UCSD-AML1 (cell line): Measurements from ENCODE around the gene ADAMTS7.
"Not testable (repeated sequence)": the region's sequence is repeated elsewhere in the genome, so short reads cannot be mapped to it uniquely, and the experiment has no call there.

Experiments
- DNase-seq: peaks from one replicate; lab custom pipeline; 2025; ENCODE audit not compliant: unreplicated experiment; lab: John Stamatoyannopoulos, UW

The ADAMTS7 gene

DNA sequence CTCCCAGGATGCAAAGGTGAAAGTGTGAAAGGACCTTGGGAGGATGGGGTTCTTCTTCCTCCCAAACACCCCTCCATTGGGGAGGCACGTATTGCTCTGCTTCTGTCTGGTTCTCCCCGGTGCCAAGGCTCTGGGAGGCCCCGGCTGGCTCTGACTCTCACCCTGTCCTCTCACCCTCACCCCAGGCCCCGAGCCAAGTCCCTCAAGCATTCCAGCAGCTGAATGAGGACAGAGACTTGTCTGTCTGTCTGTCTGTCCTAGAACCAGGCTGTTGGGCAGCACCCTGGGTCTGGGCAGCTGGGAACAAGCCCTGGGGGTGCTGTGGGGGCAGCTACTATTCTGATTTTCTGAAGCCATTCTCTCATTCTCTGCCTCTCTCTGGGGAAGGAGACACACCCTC, 29.9 kb downstream of the ADAMTS7 start:
- DNase-seq: not testable (repeated sequence)

DNA sequence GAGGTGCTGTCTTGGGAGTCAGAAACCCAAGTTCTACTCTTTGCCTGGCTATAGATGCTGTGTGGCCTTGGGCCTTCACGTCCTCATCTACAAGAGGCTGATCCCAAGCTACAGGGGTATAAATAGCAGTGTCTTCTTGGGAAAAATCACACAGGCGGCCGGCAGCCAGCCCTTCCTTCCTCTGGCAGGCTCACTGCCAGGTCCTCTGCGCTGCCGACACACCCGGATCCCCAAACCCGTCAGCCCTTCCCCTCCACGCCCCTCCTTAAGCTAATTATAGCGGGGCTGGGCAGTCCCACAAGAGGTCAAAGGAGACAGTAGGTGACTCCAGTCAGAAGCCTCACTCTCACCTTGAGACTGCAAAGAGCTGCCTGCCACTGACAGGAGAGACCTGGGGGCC, 31.3 kb downstream of the ADAMTS7 start:
- not testable (repeated sequence) for DNase-seq

DNA sequence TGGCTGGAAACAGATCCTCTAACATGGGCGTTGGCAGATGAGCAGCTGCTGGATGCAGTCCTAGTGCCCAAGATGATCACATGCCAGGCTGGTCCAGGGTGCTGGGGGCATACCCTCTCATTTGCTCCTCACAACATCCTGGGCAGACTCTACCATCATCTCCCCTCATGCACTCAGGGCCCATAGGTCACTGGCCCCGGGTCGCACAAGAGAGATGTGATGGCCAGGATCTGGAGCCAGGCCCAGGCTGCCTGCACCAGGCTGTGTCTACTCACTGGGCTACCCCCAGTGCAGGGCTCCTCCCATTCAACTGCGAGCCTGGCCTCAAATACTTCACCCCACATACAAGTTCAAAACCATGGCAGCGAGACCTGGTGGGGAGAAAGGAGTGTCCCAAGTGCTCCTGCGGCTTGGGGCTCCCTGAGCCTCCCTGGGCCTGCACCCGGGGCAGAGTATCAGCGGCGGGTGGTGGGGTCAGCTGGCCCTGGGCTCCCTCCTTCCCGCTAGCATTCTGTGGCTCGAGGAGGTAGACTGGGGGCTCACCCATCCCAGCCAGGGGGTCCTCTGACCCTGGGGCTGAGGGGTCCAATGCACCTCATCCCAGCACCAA, 32.0 kb downstream of the ADAMTS7 start:
- not testable (repeated sequence) for DNase-seq

DNA sequence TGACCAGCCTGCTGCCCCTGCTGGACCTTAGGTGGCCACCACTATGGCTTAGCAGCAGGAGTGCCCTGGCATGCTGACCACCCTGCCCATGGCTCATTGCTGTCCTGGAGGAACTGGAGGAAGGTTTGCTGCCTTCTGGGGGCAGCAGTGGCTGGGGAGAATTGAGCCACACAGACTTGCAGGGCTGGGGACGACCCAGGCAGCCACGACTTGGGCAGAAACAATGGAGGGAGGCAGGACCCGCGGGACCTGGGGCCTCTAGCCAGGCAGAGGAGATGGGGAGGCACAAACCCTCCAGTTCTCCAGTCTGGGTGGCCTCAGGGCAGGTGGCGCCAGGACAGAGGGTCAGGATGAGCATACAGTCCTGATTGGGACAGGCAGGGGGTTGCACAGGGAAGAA, 32.8 kb downstream of the ADAMTS7 start:
- no peak for DNase-seq

DNA sequence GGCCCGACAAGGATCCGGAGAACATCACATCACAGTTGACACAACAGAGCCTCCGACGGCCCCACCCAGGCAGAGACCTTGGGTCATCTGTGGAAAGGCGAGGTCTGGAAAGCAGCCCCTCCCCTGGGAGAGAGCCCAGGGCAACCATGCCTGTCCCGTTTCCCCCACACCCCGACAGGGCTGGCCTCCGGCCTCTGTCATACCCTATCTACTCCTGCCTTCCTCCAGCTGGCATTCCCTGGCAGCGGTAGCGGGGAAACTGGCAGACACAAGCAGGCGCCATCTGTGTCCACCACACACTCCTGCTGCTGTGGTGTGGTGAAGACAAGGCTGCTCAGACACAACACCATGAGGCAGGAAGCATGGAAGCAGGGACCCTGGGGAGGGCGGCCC, 33.3 kb downstream of the ADAMTS7 start:
- not testable (repeated sequence) for DNase-seq

DNA sequence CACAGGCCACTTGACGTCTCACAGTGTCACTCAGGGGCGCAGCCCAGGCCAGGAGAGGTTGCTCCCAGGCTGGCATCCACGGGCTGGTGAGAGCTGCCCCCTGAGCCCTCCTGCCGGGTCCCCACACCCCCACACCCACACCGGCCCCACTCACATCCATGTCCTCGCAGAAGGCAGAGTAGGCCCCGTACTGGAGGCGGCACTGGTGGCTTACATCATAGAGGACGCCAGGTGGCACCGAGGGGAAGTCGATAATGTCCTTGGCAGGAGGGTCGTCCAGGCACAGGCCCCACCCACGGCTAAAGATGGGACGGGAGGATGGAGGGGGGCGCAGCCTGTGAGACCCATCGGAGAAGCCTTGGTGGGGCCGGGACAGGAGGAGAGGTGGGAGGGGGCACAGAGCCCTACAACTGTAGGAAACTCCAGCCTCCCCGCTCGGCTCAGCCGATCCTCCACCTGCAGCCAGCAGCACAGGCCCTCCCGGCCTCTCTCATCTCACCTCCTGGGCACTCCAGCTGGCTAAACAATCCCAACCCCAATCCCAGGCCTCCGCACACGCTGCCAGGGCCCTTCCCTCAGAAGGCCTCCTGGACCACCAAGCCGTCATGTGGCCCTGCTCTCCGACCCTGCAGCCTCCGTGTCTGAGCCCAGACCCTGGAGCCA, 33.8 kb downstream of the ADAMTS7 start:
- DNase-seq: not testable (repeated sequence)

DNA sequence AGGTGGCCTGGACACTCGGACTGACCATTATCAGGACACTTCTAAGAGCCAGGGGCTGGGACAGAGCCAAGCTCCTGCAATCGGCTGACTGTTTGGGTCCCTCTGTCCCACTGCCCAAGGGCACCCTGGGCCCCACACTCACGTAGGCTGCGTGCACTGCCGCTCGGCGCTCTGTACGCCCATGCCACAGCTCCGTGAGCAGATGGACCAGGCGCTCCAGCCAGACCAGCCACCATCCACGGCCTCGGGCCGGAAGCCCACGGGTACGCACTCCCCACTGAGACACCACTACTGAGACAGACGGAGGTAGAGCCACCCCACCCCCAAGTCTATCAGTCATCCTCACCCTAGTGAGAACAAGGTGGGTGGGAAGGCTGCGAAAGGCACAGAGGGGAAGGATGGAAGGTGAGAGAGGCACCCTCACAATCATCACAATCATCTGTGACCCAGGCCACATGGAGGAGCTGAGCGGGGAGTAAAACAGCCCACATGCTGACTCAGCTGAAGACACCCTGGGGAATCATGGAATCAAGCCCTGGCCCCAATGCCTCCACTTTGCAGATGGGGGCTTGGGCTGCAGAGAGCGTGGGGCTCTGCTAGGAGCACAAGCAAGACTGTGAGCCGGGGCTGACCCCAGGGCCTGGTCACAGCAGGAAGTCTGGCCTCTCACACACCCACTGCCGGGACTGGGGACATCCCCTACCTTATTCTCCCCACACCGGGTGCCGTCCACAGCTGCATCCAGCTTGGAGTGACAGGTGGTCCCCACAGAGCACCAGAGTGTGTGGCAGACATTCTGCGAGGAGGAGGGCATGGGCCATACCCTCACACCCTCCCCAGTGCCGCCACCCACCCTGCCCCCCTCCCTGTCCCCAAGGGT, 35.0 kb downstream of the ADAMTS7 start:
- not testable (repeated sequence) for DNase-seq

DNA sequence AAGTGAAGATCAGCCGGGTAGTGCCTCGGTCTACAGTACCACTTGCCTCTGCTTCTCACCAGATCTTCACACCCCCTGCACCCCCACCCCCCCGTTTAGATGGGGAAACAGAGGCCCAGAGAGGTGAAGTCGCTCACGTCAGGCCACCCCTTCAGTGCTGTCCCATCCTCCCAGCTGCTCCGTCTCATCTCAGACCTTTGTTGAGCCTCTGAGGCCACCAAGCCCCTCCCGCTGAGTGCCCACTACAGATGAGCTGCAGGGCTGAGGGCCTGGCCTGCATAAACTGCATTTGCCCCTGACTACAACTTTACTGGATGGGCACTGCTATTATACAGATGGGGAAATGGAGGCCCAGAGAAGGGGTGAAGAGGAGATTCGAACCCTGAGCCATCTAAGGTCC, 35.8 kb downstream of the ADAMTS7 start:
- no peak for DNase-seq

DNA sequence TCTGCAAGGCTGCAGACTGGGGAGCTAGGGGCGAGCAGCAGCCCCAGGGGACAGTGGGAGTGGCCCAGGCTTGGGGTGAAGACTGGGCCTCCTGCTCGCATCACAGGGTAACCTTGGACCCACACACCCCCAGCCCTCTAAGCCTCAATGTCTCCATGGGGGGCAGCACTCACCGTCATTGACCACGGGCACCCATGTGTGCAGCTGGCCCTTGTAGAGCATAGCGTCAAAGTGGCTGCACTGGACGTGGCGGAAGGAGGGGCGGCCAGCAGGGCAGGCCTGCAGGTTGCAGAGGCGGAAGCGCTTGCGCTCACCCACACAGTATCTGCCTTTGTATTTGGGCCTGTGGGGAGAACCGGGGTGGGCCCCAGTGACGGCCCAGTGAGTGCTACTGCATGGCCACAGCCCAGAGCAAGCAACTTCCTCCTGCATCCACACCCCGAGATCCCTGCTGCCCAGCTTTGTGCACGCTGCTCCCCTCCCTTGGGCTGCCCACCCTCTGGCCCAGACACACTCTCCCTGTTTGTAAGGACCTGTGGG, 36.7 kb downstream of the ADAMTS7 start:
- not testable (repeated sequence) for DNase-seq

DNA sequence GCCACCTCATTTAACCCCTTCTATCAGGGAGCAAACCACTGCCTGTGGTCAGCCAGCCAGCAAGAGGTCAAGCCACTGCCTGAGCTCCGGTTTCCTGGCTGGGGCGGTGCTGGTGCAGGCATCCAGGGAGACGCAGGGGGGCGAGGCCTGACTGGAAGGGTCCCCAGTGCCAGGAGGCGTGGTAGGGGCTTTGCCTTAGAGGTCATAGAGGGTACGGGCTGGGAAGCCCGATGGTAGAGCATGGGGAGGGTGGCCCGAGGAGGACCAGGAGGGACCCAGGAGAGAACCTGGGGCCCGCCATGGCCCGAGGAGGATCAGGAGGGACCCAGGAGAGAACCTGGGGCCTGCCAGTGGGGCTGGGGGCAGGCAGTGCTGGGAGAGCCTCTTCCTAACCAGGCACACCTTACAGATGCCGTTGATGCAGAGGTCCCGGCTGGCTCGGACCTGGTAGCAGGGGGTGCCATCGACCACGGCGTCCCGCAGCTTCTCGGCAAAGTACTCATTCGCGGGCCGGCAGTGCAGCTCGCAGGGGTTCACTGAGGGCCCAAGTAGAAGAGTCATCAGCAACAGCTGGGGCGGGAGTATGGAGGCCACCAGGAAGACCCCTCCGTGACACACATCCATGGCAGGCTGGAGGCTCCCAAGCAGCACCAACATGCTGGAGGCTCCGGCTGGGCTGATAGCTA, 37.4 kb downstream of the ADAMTS7 start:
- not testable (repeated sequence) for DNase-seq

DNA sequence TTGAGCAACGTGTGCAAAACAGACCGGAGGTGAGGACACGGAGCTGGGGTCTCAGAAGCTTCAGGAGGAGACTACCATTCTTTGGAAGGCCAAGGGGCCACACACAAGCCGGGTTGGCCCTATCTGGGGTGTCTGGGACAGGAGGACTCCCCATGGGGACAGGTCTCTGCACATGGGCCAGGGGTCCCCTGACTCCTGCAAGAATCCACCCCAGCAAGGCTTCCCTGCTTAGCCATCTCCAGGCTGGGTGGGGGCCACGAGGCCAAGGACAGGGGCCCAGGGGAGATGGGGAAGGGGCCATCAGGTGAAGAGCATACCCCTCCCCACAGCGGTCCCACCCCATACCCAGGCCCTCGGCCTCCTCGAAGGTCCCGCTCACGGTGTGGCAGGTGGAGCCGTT, 38.5 kb downstream of the ADAMTS7 start:
- no peak for DNase-seq

DNA sequence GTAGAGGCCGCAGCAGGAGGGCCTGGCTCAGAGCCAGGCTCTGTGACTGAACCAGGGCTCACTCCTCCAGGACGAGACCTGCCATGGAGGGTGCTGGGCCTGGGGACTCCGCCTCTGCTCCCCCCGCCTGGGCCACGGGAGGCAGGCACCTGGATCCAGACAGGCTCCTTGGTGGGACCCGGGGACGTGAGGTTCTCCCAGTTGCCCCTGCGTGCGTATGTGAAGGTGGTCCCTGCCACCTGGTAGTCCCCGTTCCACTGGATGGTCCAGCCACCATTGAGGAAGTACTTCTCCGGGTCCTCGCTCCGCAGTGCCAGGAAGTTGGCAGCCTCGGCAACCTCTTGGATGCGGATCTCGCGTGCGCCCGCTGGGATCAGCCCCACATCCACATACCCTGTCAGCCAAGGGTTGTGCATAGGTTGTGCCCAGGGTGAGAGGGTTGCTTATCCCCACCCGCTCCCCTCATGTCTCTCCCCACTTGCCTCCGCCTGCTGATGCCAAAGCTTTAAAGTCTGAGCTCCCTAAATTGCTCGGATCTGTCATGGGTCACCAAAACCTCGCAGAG, 39.7 kb downstream of the ADAMTS7 start:
- DNase-seq: not testable (repeated sequence)

DNA sequence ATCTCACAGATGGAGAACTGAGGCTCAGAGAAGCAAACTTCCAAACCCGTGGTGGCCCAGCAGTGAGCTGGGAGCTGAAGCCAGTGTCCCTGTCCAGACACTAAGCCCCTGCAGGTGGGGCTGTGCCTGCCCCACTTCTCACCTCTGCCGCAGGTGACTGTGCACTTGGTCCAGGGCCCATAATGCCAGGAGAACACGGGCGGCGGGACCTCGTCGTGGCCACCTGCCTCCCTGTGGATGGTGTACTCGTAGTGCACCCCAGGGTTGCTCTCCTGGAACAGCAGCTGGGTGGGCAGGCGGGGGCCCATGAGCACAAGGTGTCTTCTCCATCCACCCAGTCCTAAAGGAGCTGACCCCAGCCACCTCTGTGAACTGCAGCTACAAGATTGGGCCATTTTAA, 40.2 kb downstream of the ADAMTS7 start:
- DNase-seq: not testable (repeated sequence)

DNA sequence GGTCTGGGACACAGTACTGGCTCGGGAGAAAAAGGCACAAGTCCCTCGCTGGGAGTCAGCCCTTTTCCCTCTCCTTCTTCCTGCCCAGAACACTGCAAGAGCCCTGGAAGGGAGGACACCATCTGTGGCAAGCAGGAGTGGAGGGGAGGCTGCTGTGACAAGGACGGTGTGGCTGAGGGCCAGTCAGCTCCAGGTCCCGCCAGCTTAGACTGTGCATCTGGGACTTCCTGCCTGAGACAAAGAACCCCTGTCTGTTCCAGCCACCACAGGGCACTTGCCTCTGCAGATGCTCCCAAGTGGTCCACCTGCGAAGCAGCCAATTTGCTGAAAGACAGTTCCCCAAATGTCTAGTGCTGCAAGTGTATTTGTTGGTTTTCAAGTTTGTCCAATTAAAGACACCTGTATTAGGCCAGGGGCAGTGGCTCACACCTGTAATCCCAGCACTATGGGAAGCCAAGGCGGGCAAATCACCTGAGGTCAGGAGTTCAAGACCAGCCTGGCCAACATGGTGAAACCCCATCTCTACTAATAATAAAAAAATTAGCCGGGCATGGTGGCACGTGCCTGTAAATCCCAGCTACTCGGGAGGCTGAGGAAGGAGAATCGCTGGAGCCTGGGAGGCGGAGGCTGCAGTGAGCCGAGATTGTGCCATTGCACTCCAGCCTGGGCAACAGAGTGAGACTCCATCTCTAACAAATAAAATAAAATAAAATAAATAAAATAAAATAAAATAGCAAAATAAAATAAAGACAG, 41.6 kb downstream of the ADAMTS7 start:
- DNase-seq: not testable (repeated sequence)

DNA sequence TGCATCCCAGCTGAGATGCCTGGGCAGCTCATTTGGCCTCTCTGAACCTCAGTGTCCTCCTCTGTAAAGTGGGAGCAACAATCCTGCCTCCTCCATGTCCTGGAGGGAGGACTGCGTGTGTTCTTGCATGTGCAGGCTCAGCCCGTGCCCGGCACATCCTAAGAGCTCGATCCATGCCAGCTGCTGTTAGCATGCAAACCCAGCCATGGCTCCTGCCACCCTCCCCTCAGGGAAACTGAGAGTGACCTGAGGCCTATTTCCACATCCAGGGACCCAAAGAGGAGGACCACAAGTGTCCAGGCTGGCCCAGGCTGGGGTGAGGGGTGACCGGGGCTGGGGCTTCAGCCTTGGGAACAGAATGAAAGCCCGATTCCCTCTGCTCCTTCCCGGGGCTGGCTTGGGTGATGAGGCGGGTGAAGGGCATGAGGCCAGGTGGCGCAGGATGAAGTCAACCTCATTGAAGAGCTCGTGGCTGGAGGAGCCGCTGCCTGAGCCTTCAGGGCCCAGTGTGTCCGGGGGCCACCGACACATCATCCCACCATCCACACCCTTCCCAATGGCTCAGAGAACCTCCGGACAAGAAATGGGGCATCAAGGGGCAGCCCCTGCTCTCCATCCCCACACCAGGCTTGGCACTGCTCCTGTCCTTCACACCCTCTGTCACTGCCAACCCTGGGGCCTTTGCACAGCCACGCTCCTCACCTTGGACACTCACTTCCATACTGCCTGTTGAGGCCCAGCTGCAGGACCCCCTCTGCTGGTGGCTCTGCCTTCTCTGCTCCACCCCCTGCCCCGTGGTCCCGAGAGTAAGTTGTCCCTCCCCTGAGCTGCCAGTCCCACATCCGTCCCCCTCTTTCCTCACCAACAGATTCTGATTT, 42.5 kb downstream of the ADAMTS7 start:
- DNase-seq: no peak

DNA sequence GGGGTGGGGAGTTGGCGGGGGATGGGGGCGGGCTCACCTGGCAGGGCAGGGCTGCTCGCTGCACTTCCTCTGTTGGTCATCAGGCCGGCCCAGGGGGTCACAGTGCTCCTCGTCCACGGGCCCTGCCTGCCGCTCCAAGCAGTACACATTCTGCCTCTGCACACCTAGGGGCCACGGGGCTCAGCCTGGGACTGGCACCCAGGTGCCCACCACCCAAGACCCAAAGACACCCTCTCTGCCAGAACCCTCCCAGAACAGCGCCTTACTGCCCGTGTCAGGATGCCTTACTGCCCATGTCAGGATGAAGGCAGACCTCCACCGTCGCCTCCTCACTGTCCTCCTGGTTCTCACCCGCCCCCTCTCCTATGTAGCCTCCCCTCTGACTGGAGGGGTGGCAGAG, 43.2 kb downstream of the ADAMTS7 start:
- no peak for DNase-seq

DNA sequence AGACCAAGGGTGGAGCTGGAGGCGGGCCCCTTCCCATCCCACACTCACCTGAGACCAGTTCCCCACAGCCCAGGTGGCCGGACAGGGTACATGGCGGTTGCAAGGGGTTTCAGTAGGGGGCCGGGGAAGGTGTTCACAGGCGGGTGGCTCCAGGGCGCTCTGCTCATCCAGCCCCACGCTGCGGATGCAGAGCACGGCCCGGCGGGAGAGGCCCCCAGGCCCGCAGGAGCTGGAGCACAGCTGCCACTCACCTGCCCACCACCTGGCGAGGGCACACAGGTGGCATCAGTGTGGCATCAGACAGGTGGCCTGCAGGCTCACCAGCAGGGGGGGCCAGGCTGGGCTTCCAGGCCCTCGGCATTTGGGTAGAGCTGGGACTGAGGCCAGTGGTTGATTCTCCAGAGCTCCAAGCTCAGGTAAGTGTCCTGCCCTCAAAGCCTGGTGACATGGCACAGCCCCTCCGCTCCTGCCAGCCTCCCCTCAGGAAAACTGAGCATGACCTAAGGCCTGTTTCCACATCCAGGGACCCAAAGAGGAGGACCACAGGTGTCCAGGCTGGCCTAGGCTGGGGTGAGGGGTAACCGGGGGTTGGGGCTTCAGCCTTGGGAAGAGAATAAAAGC, 43.8 kb downstream of the ADAMTS7 start:
- DNase-seq: no peak

DNA sequence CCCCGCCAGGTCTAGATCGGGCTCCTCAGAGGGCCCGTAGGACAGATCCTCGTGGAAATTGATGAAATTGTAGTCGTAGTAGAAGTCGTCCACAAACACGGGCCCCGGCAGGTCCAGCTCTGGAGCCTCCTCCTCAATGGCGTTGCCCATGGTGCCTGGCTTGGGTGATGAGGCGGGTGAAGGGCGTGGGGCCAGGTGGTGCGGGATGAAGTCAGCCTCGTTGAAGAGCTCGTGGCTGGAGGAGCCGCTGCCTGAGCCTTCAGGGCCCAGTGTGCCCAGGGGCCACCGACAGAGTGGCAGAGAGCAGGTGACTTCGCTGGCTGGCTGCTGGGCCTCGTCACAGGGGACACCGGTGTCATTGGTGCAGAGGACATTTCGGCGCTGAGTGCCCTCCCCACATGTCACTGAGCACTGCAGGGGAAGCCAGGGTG, 44.6 kb downstream of the ADAMTS7 start:
- DNase-seq: not testable (repeated sequence)

DNA sequence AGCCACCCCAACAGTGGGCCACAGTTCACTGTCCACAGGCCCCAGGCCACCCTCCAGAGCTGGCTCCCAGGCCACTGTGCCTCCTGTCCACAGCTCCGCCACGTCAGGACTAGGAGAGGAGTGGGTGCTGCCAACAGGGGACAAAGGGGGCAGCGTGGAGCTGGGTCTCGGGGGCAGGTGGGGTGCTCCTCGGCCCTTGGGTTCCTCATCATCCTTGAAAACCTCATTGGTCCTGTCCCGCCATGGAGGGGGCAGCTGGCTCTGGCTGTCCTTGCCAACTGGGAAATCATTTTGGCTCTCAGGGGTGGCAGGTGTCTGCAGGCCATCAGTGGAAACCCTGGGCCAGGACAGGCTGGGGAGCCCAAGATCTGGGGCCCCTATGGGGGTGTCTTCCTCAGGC, 45.2 kb downstream of the ADAMTS7 start:
- DNase-seq: no peak
